Loucy (cell line): ENCODE measurements around the gene PRDM10.

Experiments
- H2AFZ ChIP-seq: fragments of 200-600 bp; sonication (generic); 2 replicates; pipeline ENCODE4 v1.6.0; 2016; ENCODE audit warnings: antibody characterized with exemption, mild to moderate bottlenecking, low read length, moderate library complexity
- H3F3A ChIP-seq: fragments of 200-600 bp; 2 replicates; pipeline ENCODE4 v1.6.0; 2016; ENCODE audit warnings: antibody characterized with exemption, low read depth, mild to moderate bottlenecking
- H3K27me3 ChIP-seq: fragments of 200-600 bp; sonication (generic); 2 replicates; pipeline ENCODE4 v1.6.1; 2014; ENCODE audit warnings: low read length, mild to moderate bottlenecking; ENCODE audit not compliant: insufficient read depth, poor library complexity, severe bottlenecking
- H3K36me3 ChIP-seq: fragments of 200-600 bp; sonication (generic); 2 replicates; pipeline ENCODE4 v1.6.1; 2016; ENCODE audit warnings: low read length; ENCODE audit not compliant: insufficient read depth
- H3K4me1 ChIP-seq: fragments of 200-600 bp; sonication (generic); 2 replicates; pipeline ENCODE4 v1.5.1; 2014; ENCODE audit warnings: low read length, mild to moderate bottlenecking; ENCODE audit not compliant: insufficient read depth, poor library complexity, severe bottlenecking
- H3K4me2 ChIP-seq: fragments of 200-600 bp; sonication (generic); 2 replicates; pipeline ENCODE4 v1.6.0; 2014; ENCODE audit warnings: antibody characterized with exemption, low read length, low read depth, mild to moderate bottlenecking; ENCODE audit not compliant: poor library complexity, severe bottlenecking
- H3K4me3 ChIP-seq: fragments of 200-600 bp; sonication (generic); 2 replicates; pipeline ENCODE4 v1.5.1; 2014; ENCODE audit warnings: low read length, mild to moderate bottlenecking, mixed read lengths; ENCODE audit not compliant: poor library complexity, severe bottlenecking
- H3K79me2 ChIP-seq: fragments of 200-600 bp; sonication (generic); 2 replicates; pipeline ENCODE4 v1.6.1; 2014; ENCODE audit warnings: low read length; ENCODE audit not compliant: insufficient read depth
- H3K9ac ChIP-seq: fragments of 200-600 bp; sonication (generic); 2 replicates; pipeline ENCODE4 v1.6.0; 2014; ENCODE audit warnings: mild to moderate bottlenecking, low read depth, low read length, moderate library complexity; ENCODE audit not compliant: poor library complexity, severe bottlenecking
- H3K9me2 ChIP-seq: fragments of 200-600 bp; sonication (generic); replicated peaks from 2 replicates; pipeline ENCODE4 v1.6.1; 2016; ENCODE audit warnings: low read depth, low read length, mixed read lengths
- H3K9me3 ChIP-seq: fragments of 200-600 bp; sonication (generic); 2 replicates; pipeline ENCODE4 v1.6.1; 2014; ENCODE audit warnings: mild to moderate bottlenecking, antibody characterized with exemption, low read length, low read depth; ENCODE audit not compliant: insufficient read depth
- H4K20me1 ChIP-seq: fragments of 200-600 bp; sonication (generic); 2 replicates; pipeline ENCODE4 v1.6.0; 2014; ENCODE audit warnings: antibody characterized with exemption, low read length, mild to moderate bottlenecking; ENCODE audit not compliant: insufficient read depth, poor library complexity, severe bottlenecking
- EZH2phosphoT487 ChIP-seq: fragments of 200-600 bp; IDR thresholded peaks from 2 replicates; pipeline ENCODE4 v1.6.1; 2018; ENCODE audit warnings: antibody characterized with exemption, mild to moderate bottlenecking, moderate library complexity, borderline replicate concordance
- TF ChIP-seq, protein P1 (sequence below): fragments of 200-600 bp; sonication (generic); conservative IDR thresholded peaks from 2 replicates; pipeline ENCODE4 v1.5.1; 2014; ENCODE audit warnings: mild to moderate bottlenecking, antibody characterized with exemption, low read length

Gene PRDM10

DNA sequence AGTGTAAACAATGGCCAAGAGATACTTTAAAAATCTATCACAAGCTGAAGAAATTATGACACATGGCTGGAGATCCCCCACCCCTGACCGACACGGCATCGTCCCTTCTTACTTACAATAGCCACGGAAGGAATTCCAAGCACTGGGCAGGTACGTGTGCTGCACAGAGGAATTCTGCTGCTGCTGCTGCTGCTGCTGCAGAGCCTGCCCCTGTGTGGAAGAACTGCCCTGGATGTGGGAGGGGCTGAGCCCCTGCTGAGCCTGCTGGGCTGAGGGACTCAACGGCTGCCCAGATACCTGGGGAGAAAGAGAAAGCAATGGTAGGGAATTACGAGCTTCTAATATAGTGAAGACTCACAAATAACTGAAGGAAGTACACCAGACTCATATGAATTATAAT is 92.3 kb downstream of the PRDM10 start:
- Histone ChIP-seq H3K27me3 (no peaks in the 10 kb centered on the region), H3K9me3 (no peaks in the 10 kb centered on the region), H3F3A (no peaks in the 10 kb centered on the region), H3K9ac (no peak overlapping the region), H2AFZ (no peak overlapping the region), H3K4me2 (no peak overlapping the region), H4K20me1 (no peaks in the 10 kb centered on the region), H3K4me1 (peaks cover 8% of the 10 kb centered on the region), H3K36me3 (peaks cover 23% of the 10 kb centered on the region; the same call in 1 of the 2 replicates), H3K9me2 (no peaks in the 10 kb centered on the region), H3K79me2 (no peaks in the 10 kb centered on the region), H3K4me3 (no peak overlapping the region)
- TF ChIP-seq, protein P1, sequence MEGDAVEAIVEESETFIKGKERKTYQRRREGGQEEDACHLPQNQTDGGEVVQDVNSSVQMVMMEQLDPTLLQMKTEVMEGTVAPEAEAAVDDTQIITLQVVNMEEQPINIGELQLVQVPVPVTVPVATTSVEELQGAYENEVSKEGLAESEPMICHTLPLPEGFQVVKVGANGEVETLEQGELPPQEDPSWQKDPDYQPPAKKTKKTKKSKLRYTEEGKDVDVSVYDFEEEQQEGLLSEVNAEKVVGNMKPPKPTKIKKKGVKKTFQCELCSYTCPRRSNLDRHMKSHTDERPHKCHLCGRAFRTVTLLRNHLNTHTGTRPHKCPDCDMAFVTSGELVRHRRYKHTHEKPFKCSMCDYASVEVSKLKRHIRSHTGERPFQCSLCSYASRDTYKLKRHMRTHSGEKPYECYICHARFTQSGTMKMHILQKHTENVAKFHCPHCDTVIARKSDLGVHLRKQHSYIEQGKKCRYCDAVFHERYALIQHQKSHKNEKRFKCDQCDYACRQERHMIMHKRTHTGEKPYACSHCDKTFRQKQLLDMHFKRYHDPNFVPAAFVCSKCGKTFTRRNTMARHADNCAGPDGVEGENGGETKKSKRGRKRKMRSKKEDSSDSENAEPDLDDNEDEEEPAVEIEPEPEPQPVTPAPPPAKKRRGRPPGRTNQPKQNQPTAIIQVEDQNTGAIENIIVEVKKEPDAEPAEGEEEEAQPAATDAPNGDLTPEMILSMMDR, result no peak
- no peak for TF ChIP-seq EZH2phosphoT487

DNA sequence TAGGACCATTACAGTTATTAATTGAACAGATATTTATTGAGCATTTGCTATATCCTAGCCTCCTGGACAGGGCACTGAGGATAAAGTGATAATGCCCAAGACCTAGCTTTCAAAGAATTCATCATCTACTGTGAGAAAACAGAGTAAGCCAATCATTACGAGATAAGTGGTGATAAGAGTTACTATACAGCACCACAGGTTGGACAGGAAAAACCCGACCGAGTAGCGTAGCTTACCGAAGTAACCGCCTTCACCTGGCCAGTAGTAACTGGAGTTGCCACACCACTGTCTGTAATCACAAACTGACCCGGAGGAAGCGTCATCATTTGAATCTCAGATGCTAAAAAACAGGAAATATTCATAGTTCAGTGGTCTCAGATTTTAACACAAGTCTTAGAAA is 97.2 kb downstream of the PRDM10 start:
- H3K36me3 ChIP-seq, result peaks cover 25% of the 10 kb centered on the region; the same call in 1 of the 2 replicates
- TF ChIP-seq EZH2phosphoT487, result no peak
- TF ChIP-seq, protein P1, result no peak

DNA sequence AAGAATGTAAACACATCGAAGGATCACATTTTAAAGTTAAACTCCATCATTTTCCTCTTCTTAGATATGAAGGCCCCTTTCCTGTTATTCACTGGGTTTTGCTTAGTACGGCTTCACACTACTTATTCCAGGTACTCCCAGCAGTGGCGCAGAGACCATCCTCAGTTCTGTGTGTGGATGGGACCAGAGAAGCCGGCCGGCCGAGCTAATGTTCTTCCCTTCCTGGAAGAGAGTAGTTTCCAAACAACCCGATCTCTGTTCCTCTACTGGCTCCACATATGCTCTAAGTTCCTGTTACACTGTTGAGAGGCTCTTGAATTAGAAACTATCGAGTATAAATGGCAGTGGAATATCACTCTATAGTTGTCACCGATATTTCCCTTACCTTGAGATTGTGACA is 106.6 kb downstream of the PRDM10 start:
- peaks cover 3% of the 10 kb centered on the region for H3K27me3 ChIP-seq
- H3K4me2 ChIP-seq, result peak overlapping the region; percentile 76
- no peaks in the 10 kb centered on the region for H3K9me3 ChIP-seq
- peaks cover 39% of the 10 kb centered on the region for H3K4me1 ChIP-seq
- peak overlapping the region; percentile 100 for H3K4me3 ChIP-seq
- peaks cover 17% of the 10 kb centered on the region for H4K20me1 ChIP-seq
- peak overlapping the region; percentile 91 for H2AFZ ChIP-seq
- no peaks in the 10 kb centered on the region for H3F3A ChIP-seq
- peaks cover 4% of the 10 kb centered on the region; the same call in 1 of the 2 replicates for H3K36me3 ChIP-seq
- H3K9me2 ChIP-seq, result no peaks in the 10 kb centered on the region
- peak overlapping the region; percentile 90 for H3K9ac ChIP-seq
- TF ChIP-seq, protein P1, result no peak
- TF ChIP-seq EZH2phosphoT487, result no peak
- H3K79me2 ChIP-seq, result peaks cover 42% of the 10 kb centered on the region

More for the DNA sequence above, 97.2 kb downstream of the PRDM10 start:
- Histone ChIP-seq H3K4me2 (no peak overlapping the region), H3K9me3 (no peaks in the 10 kb centered on the region), H3K4me1 (no peaks in the 10 kb centered on the region), H4K20me1 (no peaks in the 10 kb centered on the region), H3K4me3 (no peak overlapping the region), H2AFZ (no peak overlapping the region), H3K27me3 (no peaks in the 10 kb centered on the region), H3F3A (no peaks in the 10 kb centered on the region), H3K79me2 (no peaks in the 10 kb centered on the region), H3K9ac (no peak overlapping the region), H3K9me2 (no peaks in the 10 kb centered on the region)
